Mesenteric fat pad (tissue), 1 donor: ENCODE measurements around the gene HSPA1B. TPM values are rescaled to one million over a fixed set of nuclear protein-coding genes. Genes with fewer than 3 reads are reported as not detected.
"Not testable (repeated sequence)": the region's sequence is repeated elsewhere in the genome, so short reads cannot be mapped to it uniquely, and the experiment has no call there.

Source experiments
- DNase-seq: peaks from one replicate; pipeline ENCODE4 v3.0.0-alpha.2; 2020; ENCODE audit warnings: low spot score
- total RNA-seq: library from RNA; stranded (reverse); fragmentation: NEBNext Ultra II Directional; extraction: Animal tissue kit (Norgen Biotek cat#: 25700); gene quantifications from one replicate; pipeline ENCODE4 v1.2.1, GENCODE V29; 2021
- donor health status: DM: yes; HTN: yes; CAD: no.

The HSPA1B gene
- total RNA-seq, 1 donor from 2014 or later = 111 TPM

DNA sequence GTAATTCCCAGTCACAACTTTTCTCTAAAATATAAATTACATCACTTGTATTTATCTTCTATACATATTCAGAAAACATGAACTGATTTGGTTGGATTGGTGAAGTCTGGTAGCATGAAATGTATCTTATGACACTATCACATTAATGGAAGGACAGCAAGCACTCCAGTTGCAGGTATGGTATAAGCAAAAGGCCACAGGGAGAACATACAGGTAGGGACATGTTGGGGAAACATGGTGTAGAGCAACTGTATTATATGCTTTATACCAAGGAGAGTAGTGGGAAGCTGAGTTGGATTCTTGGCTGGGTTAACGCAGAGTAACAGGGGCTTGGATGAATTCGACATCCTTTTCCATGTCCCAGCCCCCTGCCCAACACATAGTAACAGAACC lies 30.5 kb upstream of the HSPA1B start:
- DNase-seq = no peak

DNA sequence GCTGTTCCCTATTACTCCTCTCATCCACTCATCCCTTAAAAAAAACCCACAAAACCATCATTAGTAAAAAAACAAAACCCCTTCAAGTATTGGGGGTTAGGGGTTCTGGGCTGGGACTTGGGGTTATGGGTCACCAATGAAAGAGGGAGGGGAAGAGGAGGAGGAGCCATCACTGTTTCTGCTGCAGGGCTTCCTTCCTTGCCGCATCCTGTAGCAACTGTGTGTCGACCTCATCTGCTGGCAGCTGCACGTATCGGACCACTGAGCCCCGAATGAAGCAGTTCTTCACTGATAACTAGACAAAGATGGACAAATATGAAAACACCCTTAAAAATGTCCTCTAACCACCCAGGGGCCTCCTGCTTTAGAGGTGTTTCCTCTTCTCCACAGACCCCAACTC lies 29.9 kb upstream of the HSPA1B start:
- no peak for DNase-seq

DNA sequence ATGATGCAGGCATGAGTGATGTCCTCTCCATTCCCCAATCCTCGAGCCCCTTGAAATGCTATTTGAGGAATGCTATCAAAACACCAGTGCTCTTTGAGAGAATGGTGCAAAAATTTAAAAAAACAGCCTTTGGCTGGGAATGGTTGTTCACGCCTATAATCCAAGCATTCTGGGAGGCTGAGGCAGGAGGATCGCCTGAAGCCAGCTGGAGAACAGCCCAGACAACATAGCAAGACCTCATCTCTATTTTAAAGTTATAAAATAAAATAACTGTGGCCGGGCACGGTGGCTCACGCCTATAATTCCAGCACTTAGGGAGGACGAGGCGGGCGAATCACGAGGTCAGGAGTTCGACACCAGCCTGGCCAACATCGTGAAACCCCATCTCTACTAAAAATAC lies 27.8 kb upstream of the HSPA1B start:
- no peak for DNase-seq

DNA sequence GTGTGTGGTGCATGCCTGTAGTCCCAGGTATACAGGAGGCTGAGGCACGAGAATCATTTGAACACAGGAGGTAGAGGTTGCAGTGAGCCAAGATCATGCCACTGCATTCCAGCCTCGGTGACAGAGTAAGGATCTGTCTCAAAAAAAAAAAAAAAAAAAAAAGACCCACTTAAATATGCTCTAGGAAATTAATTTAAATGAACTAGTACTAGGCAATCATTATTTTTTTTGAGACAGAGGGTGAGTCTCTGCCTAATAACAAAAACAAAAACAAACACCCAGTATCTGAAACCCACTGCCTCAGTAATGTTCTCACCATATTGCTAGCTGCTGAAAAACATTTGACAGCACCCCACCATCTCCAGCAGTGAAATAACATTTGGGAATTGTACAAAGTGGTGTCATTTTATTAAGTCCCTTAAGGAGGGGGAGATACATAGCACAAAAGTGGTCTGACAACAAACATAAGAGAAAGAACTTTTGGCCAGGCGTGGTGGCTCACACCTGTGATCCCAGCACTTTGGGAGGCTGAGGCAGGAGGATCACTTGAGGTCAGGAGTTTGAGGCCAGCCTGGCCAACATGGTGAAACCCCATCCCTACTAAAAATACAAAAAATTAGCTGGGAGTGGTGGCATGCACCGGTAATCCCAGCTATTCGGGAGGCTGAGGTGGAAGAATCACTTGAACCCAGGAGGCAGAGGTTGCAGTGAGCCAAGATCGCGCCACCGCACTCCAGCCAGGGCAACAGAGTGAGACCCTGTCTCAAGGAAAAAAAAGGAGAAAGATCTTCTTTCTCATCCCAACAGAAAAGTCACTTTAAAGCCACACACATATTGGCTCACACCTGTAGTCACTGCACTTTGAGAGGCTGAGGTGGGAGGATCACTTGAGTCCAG lies 26.3 kb upstream of the HSPA1B start:
- DNase-seq = not testable (repeated sequence)

DNA sequence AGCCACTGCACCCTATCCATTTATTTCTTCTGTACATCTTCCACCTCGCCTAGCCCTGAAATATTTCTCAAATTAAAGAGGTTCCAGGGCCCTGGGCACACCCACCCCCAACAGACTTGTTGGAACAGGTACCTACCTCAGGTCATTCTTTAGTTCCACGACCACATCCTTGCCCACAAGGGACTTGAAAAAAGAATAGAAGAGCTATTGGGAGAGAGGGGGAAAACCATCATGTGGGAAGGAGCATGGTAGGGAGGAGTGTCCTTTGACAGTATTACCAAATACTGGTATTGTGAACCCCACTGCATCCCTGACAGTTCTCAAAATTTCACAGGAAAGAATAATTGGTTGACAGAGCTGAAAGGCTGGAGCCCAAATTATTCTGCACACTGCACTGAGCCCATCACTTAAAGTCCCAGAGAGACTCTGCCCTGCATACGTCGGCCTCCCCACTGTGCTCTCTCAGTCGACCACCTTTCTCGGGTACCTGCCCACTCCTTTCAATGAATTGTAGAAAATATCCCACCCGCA lies 21.5 kb upstream of the HSPA1B start:
- DNase-seq = no peak

DNA sequence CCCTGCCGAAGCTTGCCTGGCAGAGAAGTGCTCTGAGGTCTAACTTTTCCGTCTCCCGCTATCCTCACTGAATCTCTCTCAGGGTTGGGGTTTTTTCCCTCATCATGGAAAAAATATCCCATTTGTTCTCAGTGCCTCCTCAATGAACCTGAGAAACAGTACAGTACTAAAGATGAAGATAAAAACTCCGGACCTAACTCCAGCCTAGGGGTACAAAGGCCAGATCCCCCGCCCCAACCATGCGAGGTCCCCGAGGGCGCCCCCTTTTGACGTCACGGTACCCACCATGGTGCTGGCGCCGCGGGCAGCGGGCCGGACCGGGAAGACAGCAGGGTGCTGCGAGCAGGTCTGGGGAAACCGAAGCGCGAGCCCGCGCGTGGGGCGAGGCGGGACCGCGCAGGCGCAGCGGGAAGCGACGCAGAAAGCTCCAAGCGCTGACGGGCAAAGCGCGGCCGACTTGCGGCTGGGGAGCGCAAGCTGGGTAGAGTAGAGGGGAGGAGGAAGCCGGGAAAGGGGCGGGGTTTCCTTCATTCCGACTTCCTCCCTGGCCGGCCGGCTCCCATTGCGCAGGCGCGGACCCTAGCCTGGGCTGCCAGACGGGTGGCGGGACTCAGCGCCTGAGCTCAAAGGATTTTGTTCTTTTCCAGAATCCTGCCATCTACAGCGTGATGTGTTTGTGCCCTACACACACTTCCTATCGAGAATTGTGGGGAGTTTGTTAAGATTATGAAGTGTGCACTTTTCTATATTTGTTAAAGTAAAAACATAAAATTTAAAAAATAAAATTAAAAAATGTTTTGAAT lies 20.9 kb upstream of the HSPA1B start, which contains the start of gene LSM2:
Gene LSM2 (minus strand): TSS at position 497 of the 803 bp plus-strand sequence. CDS start 209 bp downstream, at position 288.
- peak; percentile 99 for DNase-seq

DNA sequence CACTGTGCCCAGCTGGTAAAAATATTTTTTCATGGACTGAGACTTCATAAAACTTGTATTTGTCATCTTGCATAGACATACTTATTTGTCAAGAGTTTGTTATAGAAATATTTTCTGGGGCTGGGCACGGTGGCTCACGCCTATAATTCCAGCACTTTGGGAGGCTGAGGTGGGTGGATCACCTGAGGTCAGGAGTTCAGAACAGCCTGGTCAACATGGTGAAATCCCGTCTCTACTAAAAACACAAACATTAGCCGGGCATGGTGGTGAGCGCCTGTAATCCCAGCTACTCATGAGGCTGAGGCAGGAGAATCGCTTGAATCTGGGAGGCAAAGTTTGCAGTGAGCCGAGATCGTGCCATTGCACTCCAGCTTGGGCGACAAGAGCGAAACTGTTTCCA lies 18.9 kb upstream of the HSPA1B start:
- DNase-seq = not testable (repeated sequence)

DNA sequence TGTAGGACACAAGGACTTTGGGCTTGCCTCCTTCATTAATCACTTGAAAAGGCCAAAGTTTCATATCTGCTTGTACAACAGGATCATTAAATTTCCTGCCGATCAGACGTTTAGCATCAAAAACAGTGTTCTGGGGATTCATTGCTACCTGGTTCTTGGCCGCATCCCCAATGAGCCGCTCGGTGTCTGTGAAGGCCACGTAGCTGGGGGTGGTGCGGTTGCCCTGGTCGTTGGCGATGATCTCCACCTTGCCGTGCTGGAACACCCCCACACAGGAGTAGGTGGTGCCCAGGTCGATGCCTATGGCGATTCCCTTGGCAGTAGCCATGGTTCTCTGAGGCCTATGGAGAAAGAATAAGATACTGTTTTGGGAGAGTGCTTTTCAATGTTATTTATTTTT lies 15.9 kb upstream of the HSPA1B start:
- no peak for DNase-seq

DNA sequence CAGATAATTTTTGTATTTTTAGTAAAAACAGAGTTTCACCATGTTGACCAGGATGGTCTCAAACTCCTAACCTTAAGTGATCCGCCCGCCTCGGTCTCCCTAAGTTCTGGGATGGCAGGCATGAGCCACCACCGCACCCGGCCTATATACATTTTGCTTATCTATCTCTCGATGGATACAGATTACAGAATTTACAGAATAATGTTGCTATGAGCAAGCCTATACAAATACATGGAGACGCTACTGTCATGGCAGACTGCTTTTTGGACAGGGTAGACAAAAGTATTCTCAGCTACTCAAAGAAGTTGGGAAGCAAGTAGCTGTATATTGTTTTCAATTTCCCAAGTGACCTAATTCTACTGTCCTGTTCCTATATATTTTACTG lies 14.1 kb upstream of the HSPA1B start:
- no peak for DNase-seq

DNA sequence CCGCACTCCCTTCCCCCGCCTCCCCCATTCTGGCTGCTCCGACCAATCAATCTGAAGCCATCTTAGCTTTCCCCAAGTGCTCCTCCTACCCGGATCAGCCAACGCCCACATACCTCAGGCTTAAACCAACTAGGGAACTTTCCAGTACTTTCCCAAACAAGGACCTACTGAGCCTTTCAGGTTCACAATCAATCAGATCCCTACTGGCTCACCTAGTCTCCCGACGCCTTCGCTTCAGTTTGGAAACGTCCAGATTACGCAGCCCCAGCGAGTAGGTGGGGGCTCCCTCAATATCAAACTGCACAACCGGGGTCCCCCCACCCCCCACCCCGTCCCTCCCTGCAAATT lies 12.9 kb upstream of the HSPA1B start:
- DNase-seq = peak; percentile 95

DNA sequence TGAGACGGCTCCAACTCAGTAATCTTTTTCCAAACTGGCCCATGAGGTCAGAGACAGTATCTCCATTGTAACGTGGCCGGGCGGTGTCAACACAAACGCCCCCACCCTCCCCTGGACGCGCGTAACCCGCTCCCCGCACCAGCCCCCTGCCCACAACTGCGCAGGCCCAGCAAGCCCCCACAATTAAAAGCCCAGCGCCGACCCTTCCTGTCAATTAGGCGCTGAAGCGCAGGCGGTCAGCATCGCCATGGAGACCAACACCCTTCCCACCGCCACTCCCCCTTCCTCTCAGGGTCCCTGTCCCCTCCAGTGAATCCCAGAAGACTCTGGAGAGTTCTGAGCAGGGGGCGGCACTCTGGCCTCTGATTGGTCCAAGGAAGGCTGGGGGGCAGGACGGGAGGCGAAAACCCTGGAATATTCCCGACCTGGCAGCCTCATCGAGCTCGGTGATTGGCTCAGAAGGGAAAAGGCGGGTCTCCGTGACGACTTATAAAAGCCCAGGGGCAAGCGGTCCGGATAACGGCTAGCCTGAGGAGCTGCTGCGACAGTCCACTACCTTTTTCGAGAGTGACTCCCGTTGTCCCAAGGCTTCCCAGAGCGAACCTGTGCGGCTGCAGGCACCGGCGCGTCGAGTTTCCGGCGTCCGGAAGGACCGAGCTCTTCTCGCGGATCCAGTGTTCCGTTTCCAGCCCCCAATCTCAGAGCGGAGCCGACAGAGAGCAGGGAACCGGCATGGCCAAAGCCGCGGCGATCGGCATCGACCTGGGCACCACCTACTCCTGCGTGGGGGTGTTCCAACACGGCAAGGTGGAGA lies 12.3 kb upstream of the HSPA1B start, which contains the start of the genes HSPA1A and HSPA1L:
Gene HSPA1A (plus strand): TSS at position 519 of the 814 bp plus-strand sequence. CDS start 214 bp downstream, at position 733.
Gene HSPA1L (minus strand): TSS at position 259 of the 814 bp plus-strand sequence. CDS start 3,311 bp downstream, outside the sequence.
- DNase-seq = peak; percentile 97

DNA sequence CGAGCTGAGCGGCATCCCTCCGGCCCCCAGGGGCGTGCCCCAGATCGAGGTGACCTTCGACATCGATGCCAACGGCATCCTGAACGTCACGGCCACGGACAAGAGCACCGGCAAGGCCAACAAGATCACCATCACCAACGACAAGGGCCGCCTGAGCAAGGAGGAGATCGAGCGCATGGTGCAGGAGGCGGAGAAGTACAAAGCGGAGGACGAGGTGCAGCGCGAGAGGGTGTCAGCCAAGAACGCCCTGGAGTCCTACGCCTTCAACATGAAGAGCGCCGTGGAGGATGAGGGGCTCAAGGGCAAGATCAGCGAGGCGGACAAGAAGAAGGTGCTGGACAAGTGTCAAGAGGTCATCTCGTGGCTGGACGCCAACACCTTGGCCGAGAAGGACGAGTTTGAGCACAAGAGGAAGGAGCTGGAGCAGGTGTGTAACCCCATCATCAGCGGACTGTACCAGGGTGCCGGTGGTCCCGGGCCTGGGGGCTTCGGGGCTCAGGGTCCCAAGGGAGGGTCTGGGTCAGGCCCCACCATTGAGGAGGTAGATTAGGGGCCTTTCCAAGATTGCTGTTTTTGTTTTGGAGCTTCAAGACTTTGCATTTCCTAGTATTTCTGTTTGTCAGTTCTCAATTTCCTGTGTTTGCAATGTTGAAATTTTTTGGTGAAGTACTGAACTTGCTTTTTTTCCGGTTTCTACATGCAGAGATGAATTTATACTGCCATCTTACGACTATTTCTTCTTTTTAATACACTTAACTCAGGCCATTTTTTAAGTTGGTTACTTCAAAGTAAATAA lies 10.2 kb upstream of the HSPA1B start:
- not testable (repeated sequence) for DNase-seq

DNA sequence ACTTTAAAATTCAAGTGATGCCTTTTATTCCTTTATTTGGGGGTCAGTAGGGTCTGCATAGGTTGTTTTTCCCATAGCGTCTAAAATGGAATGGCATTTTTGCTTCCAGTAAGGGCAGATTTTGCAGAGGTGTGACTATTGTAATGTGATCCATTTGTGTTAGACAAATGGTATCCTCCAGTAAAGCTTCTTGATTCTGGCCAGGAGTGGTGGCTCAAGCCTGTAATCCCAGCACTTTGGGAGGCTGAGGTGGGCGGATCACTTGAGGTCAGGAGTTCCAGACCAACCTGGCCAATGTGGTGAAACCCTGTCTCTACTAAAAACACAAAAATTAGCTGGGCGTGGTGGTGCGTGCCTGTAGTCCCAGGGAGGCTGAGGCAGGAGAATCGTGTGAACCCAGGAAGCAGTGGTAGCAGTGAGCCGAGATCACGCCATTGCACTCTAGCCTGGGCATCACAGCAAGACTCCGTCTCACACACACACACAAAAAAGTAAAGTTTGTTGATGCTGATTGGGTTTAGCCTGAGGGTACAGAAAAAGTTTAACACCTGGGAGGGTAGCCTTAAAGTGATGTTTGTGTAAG lies 9.5 kb upstream of the HSPA1B start:
- DNase-seq = not testable (repeated sequence)

DNA sequence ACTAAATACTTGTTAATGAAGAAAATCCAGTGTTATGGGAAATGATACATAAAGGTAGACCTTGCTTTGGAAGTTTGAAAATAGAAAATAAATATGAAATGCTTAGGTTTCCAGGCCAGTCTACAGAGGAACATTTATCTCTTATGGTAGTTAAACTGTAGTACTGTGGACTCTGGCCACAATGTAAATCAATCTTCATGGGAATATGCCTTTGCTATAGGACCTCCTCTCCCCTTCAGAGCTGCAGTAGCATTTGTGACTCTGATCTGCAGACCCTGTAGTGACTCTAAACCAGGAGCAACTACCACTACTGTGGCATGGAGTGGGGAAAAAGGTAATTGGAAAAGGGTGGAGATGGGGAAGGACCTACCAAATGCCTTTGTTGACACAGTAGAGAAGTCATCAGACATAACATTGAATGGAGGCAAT lies 7.7 kb upstream of the HSPA1B start:
- no peak for DNase-seq

DNA sequence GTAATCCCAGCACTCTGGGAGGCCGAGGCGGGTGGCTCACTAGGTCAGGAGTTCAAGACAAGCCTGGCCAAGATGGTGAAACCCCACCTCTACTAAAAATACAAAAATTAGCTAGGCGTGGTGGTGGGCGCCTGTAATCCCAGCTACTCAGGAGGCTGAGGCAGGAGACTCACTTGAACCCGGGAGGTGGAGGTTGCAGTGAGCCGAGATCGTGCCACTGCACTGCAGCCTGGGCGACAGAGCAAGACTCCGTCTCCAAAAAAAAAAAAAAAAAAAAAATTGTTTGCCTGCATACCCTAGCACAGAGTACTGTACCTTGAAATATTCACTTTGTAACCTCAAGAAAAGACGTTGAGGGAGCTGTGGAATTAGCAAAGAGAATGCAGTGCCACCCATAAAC lies 7.1 kb upstream of the HSPA1B start:
- DNase-seq = not testable (repeated sequence)

DNA sequence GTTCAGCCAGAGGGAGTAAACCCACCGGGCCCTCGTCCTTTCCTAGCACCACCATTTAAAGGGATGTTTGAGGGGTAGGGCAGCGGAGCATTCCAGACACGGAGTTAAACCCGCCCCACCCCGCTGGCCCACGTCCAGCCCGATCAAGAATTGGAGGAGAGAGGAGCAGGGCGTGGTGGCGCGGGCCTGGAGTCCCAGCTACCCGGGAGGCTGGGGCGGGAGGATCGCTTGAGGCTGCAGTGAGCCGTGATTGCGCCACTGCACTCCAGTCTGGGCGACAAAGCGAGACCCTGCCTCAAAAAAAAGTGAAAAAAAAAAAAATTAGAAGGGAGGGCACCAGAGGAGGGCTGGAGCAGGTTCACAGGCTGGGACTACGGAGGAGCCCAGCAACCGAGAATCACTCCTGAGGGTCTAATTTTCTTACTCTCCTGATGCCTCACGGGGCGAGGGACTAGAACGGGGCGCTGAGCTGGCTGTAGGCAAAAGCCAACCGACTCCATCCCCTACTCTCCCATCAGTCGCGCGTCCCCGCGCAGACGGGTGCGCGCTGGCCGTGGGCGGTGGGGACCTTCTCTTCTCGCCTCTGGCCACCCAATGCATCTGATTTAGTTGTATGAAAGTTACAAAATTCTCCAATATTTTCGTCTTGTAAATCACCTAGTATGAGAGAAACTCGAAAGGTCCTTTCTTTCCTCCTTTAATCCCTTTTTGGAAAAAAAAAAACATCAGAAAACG lies 6.1 kb upstream of the HSPA1B start:
- DNase-seq = no peak

DNA sequence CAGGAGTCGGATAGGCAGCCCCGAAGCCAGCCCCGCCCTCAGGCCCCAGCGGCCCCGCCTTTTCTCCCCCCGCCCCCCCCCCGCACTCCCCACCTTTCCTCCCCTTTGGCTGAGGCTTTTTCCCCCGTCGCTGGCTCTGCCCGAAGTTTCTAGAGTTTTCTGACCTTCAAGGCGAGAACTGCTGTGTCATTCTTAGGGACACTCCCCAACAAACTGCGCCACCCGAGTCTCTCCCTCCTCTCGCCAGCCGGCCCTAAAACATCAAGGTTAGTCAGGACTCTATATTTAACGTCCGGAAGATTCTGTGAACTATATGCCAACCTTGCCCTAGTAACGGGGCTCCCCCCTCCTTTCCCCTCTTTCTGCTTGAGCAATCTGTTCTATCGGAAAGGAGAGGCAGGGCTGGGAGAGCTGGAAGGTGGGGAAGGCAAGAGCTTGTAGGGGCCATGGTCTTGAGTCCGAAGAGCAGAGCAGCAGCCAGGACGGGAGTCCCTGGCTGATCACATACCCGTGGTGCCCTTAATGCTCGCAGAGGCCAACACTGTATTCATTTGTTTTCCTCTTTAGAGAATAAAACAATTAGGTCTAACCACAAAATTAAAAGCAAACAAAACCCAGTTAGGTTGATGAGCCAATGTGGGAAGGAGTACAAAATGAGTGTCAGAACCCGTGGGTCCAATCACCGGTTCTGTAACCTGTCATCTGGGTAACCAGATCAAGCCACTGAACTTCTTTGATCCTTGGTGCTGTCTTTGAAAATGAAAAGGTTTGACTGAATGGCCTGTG lies 5.3 kb upstream of the HSPA1B start:
- peak; percentile 91 for DNase-seq

DNA sequence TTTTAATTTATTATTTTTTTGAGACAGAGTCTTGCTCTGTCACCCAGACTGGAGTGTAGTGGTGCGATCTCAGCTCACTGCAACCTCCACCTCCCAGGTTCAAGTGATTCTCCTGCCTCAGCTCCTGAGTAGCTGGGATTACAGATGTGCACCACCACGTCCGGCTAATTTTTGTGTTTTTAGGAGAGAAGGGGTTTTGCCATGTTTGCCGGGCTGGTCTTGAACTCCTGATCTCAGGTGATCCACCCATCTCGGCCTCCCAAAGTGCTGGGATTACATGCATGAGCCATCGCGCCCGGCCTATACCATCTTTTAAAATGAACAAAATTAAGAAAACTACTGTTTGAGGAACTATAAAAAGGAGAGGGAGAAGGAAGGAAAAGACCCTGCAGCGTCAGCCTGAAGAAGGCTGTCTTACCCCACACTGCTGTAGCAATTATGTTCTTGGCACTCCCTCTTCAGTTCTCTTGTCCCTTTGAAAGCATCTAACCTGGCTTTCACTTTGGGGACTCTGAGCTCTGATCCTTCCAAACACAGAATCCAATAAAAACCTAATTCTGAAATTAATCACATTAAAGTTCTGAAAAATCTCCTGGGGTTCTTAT lies 3.8 kb upstream of the HSPA1B start:
- not testable (repeated sequence) for DNase-seq
